T follicular helper cell (primary cell): ENCODE data around the gene INO80D.
"Not testable (repeated sequence)": the region's sequence is repeated elsewhere in the genome, so short reads cannot be mapped to it uniquely, and the experiment has no call there.

Source experiments
- DNase-seq: peaks from one replicate; pipeline ENCODE4 v3.0.0-alpha.2; 2020; ENCODE audit warnings: low read depth

INO80D gene

GRCh38 chr2:206028101-206028500 lies 57.9 kb downstream of the INO80D start:
- no peak for DNase-seq

DNA sequence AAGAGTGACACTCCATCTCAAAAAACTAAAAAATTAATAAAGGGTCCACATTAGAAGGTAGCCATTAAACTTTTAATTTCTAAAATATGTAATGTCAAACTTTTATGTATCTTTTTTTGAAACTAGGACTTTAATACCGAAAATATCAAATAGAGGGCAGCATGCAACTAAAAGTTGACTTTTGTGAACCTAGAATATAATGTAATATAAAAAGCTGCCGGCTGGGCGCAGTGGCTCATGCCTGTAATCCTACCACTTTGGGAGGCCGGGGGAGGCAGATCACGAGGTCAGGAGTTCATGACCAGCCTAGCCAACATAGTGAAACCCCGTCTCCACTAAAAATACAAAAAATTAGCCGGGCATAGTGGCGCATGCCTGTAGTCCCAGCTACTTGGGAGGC lies 62.8 kb downstream of the INO80D start:
- DNase-seq: no peak

- DNase-seq: no peak
These were observed 65.8 kb downstream of the INO80D start for GRCh38 chr2:206020171-206020570.

- DNase-seq: not testable (repeated sequence)
These were observed 70.2 kb downstream of the INO80D start for GRCh38 chr2:206015746-206016145.

DNA sequence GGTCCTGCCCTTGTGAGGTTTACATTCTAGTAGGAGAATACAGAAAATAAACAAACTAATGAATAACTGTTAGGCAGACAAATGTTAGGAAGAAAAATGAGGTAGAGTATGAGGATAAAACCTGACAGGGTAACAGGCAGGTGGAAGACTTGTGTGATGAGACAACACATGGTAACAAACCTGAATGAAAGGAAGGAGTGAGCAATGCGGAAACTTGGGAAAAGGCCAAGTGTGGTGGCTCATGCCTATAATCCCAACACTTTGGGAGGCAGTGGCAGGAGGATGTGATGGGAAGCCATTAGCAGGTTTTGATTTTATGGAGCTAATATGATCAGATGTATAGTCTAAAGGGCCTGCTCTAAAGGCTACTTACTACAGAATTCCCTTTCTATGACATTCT lies 74.2 kb downstream of the INO80D start:
- no peak for DNase-seq

DNA sequence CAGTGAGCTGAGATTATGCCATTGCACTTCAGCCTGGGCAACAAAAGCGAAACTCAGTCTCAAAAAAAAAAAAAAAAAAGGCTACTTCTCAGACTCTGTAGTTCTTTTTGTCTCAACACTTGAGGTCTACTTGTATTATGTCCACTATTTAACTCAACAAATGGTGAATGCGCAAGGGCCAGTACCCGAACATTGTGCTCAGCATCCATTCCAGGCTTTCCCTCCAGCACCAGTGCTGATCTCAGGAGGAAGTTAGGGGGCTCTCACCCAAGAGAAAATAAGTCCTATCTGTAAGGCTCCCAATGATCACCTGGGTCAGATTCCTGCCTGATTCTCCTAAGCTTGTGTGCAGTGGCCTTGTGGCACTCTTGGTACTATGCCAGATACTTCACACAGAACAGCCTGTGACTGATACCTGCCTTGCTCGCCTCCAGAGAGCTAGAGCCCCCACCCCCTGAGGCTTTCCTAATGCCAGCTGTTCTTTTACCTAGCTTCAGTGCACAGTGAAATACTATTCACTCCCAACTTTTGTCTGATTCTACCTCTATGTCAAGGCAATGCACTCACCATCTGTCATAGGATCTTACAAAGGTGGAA lies 74.9 kb downstream of the INO80D start:
- no peak for DNase-seq

DNA sequence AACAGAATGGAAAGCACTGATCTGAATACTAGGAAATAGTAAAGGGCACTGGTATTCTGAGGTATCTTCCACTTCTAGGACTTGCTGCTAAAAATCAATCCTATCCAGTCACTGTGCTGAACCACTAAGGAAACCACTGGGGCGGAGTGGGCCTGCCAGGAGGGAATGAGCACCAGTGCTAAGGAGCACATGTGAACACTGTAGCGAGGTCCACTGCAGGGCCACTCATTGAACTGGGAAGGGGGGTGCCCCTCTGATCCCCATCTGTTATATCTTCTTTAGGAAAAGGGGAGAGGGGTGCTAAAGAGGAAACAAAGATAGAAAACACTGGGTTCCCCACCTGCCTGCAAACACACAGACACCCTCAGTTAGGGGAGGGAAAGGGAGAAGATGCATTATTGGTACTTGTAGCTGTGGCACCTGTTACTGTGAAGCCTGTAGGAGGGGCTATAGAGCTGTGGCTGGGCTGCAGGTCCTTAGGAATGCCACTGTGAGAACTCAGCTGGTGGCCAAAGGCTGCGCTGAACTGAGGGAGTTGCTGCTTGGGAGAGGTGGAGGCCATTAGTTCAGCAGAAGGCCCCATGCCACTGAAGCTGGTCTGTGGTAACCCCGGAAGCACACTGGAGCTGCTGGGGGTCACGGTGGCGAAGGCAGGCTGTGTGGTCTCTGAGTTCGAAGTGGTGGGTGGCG lies 81.8 kb downstream of the INO80D start:
- DNase-seq: no peak

DNA sequence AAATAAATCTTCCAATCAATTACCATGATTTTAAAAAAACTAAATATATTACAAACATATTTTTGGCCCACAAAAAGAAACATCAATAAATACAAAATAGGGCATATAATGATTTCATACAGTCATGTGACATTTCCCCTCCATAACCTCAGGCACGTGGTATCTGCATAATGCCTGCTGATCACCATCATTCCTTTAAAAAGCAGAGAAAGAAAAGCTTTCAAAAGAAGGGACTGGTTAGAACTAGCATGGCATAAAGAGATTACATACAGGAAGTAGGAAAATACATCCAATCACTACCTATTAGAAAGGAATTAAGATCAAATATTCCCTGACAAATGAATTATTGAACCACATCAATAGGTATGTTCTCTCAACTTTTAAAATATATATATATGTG lies 83.5 kb downstream of the INO80D start:
- no peak for DNase-seq

DNA sequence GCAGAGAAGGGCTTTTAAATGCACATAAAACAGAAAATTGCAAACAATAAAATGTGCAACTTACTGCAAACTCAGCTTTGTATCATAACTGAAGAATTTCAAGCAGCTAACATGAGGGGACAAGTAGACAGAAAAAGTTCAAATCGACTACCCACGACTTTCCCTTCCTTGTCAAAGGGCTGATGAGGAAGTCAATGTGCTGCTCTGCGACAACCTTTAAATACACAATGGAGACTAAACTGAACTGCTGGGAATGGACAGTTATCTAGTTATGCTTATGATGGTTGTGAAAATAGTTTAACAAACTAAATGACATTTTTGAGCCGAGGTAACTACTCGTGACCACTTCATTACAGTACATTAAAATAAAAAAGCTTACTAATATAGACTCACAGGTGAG lies 84.1 kb downstream of the INO80D start:
- no peak for DNase-seq

GRCh38 chr2:206000776-206001175 lies 85.2 kb downstream of the INO80D start:
- DNase-seq: no peak

GRCh38 chr2:205998583-205998982 lies 87.4 kb downstream of the INO80D start:
- DNase-seq: no peak

DNA sequence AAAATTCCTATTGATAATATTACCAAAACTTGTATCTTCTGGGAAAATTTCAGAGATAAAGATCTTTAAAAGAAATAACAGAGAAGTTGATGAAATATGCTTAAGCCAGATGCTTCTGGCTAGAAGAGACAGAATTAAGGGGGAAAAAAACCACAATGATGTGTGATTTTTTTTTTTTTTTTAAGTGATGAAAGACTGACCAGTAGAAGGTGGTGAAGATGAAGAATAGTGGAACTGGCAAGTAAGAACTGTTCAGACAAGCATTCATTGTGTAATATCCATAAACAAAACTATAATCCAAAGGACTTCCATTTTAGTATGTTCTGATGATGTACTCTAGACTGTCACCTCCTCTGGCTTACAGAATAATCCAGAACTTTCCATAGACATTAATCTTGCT lies 89.8 kb downstream of the INO80D start:
- no peak for DNase-seq

DNA sequence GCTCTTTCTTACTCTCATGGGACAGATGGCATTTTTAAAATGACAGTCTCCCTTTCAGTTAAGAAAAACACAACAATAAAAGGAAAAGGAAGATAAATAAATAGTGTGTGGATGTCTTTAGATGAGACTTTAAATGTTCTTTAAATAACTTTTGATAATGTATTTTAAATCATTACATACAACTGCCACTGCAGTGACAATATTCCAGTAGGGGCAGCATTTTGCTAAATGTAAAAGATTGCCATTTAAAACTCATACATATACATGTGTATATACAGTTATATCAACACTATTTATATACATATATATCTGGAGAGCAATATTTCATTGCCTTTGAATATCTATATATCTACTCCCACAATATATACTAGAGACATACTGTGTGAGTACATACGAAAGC lies 90.7 kb downstream of the INO80D start:
- no peak for DNase-seq

- DNase-seq: no peak
These were observed 91.6 kb downstream of the INO80D start for GRCh38 chr2:205994344-205994743.

DNA sequence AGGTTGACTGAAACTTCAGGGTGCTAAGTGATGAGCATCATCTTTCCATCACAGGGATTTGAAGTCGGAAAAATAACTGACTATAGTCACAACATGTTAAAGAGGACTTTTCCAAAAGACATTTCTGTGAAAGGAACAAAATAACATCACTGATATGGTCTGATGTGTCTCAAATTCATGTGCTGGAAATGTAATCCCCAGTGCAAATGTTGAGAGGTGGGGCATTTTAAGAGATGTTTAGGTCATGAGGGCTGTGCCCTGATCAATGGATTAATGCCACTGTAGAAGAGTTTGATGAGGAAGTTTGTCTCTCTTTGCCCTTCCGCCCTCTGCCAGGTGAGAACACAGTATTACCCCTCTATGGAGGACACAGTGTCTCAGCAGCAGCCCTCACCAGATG lies 95.9 kb downstream of the INO80D start:
- no peak for DNase-seq

DNA sequence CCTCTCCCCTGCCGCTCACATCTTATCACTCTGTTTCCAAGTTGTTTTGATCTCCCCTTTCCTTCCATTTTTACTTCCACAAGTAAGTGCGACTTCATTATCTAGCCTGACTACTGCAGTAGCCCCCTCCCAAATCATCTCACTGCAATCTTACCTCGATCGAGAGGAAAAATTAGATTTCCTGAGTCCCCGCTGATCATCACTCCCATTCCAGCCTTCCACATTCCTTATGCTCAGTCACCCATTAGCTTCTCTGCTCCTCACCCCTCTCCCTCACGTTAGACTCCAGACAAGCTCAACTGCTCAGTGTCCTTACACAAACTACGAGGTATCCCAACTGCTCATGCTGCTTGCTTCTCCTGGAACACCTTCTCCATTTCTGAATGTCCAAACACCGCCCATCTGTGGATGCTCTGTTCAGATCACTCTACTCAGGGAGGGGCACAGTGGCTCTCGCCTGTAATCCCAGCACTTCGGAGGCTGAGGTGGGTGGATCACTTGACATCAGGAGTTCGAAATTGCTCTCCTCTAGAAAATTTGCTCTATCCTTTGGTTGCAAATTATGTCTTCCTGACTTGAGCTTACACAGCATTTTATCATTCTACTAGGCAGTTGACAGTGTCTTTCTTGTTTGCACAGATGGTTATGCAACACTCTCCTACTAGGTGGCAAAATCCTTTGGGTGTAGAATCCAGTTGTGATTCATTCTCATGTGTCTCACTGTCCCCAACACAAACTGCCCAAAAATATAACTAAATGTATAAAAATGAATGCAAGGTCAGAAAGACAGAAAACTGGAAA lies 96.5 kb downstream of the INO80D start:
- no peak for DNase-seq

DNA sequence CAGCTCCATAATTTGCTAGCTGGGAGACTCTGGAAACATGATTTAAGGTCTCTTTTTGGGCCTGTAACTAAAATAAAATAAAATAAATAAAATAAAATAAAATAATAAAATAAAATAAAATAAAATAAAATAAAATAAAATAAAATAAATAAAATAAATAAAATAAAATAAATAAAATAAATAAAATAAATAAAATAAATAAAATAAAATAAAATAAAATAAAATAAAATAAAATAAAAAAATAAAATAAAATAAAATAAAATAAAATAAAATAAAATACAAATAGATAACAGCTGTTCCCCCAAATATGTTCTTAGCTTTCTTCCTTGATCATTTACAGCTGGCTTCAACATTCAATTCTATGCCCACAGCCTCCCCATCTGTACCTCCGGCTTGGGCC lies 97.3 kb downstream of the INO80D start:
- not testable (repeated sequence) for DNase-seq

- DNase-seq: no peak
These were observed 97.7 kb downstream of the INO80D start for GRCh38 chr2:205988274-205988673.

DNA sequence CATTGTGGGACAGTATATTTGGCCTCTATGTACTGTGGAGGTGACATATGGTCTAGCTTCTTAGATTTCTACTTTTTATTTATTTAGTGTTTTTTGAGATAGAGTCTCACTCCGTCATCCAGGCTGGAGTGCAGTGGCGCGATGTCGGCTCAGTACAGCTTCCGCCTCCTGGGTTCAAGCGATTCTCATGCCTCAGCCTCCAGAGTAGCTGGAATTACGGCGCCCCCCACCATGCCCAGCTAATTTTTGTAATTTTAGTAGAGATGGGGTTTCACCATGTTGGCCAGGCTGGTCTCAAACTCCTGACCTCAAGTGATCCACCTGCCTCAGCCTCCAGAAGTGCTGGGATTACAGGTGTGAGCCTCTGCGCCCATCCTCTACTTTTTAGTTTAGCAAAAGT lies 99.6 kb downstream of the INO80D start:
- not testable (repeated sequence) for DNase-seq

GRCh38 chr2:205984381-205984780 lies 101.6 kb downstream of the INO80D start:
- no peak for DNase-seq

DNA sequence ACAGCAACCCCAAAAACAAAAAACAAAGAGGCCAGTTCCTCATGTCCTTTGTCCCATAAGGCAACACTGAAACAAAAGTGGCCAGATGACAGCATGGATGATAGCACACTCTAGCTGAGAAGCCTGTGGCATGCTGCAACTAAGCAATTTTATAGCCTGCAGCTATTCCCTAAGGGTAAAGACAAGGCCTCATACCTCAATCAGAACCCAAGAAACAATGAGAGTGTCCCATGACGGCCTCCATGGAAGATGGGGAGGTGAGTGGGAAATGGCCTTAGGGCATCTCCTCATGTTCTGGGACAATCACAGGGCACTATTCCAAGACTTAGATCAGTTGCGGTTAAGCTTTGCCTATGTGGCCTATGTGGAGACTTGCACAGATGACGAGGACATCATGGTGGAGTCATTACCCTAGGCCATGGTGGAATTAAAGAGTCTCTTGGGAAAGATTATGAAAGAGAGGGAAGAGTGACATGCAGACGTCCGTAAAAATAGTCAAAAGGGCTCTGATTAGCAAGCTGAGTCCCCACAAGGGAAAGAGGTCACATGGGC lies 103.1 kb downstream of the INO80D start:
- no peak for DNase-seq

- DNase-seq: not testable (repeated sequence)
These were observed 107.2 kb downstream of the INO80D start for GRCh38 chr2:205978728-205979127.

DNA sequence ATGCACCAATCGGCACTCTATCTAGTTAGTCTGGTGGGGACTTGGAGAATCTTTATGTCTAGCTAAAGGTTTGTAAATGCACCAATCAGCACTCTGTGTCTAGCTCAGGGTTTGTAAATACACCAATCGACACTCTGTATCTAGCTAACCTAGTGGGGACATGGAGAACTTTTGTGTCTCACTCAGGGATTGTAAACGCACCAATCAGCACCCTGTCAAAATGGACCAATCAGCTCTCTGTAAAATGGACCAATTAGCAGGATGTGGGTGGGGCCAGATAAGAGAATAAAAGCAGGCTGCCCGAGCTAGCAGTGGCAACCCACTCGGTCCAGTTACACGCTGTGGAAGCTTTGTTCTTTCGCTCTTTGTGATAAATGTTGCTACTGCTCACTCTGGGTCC lies 108.3 kb downstream of the INO80D start:
- not testable (repeated sequence) for DNase-seq
